NCI-H748 (cell line): ENCODE data around the gene THPO.
A peak's percentile ranks its signal among the peaks of the same experiment; 100 is the strongest.

ENCODE experiments used
- DNase-seq: peaks from one replicate; lab custom pipeline; 2025; ENCODE audit not compliant: unreplicated experiment; lab: John Stamatoyannopoulos, UW

The THPO gene

DNA sequence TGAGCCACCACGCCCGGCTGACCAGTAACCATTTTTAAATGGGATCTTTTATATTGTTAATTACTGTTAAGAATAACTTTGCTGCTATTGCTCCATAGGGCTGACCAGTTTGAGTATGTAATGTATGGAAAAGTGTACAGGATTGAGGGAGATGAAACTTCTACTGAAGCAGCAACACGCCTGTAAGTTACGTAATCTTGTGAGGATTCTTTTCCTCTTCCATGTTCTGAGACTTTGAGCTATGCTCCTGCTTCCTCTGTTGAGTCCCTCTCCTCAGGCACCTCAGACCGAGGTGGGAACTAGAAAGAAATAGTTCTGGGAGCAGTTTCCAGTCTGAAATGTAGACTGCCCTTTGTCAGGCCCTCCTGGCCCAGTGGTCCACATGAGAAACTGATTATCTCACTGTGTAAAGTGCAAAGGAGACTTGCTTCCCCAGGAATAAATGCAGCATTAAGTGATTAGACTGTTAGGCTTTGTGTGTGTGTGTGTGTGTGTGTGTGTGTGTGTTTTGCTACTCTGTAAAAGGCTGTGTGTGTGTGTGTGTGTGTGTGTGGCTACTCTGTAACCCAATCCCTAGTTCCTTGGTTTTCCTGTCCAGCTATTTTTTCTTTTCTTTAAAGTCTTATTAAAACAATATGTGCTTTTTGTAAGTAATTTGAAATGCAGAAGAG, 11.3 kb downstream of the THPO start:
- DNase-seq: no peak

DNA sequence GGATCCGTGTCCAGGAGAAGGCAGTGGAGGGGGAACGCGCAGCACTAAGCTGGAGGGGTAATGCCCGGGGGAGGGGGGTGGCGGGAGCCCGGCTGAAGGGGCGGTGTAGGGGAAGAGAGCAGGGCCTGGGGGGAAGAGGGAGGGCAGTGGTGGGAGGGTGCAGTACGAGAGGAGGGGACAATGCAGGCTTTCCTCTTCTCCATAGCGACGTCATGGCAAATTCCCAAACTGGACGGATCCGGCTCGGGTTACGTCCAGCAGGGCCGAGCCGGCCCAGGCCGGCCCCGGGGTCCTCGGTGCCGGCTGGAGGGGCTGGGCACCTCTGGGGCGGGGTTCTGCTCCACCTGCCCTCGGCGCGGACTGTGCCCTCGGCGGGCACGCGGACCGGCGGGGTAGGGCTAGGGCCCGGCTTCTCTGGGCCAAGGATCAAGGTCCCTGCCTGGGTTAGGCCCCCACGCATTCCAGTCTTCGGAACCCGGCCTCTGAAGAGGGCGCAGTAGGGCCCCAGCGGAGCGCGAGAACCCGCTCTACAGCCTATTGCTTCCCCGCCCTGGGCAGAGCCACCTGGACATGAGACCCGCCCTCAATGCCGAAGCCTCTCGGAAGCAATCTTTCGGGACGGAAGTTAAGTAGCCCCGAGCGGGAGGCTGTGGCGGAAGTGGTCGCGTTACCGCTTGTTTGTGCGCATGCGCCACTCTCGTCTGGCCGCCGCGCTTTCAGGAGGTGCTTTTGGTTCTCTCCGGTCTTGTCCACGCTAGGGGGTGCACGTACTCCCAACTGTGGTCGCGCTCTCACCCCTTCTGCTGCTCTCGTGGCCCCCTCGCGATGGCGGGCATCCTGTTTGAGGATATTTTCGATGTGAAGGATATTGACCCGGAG, 15.1 kb downstream of the THPO start:
- DNase-seq: peak; percentile 97

DNA sequence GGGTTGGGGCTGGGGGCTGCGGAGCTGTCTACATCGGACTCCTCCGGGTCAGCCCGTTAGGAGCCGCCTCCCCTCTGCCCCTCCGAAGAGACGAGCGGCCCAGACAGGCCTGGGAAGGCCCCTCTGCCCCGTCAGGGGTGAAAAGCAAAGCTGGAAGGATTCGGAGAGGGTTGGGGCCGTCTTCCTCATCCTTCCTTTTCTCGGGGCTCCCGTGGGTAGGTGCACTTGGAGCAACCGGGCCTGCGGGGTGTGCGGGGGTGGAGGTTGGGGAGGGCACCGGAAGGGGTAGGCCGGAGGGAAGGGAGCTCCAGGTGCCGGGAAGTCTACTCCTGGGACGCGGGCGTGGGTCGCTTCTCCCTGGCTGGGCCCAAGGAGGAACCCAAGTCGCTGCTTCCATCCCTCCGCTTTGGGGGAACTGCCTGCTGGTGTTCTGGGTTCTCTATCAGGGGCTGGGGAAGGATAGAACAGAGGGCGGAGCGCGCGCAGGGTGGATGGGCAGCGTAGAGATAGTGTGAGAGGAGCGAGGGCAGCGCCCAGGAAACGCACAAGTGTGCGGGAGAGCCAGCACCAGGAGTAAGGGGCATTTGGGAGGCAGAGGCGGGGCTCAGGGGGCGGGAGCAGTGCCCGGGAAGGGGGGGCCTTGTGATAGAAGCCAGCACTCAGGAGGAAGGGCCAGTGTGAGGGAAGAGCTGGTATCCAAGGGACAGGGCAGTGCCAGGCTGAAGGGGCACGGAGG, 15.9 kb downstream of the THPO start:
- DNase-seq: peak; percentile 74

DNA sequence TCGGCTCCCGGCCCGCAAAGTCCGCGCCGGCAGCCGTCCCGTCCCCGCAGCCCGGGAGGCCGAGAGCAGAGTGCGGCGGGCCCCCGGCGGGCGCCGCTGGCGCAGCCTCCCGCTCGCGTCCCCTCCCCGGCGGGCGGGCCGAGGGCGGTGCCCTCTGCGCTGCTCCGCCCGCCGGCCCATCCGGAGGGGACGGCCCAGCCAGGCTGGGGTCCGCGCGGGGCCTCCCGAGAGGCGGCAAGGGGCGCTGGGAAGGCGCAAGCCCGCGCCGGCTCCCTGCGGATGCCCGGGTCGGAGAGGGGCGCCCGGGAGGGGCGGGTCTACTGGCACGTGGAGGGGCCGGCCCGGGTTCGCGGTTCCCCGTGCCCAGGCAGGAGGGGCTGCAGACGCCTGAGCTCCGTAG, 16.5 kb downstream of the THPO start, which contains the start of the genes CLCN2 and POLR2H:
Gene CLCN2 (minus strand): TSS at position 74 of the 400 bp plus-strand sequence. CDS start 126 bp downstream, outside the sequence.
Gene POLR2H (plus strand): TSS at position 179 of the 400 bp plus-strand sequence. CDS start 1,783 bp downstream, outside the sequence.
- DNase-seq: peak; percentile 60

DNA sequence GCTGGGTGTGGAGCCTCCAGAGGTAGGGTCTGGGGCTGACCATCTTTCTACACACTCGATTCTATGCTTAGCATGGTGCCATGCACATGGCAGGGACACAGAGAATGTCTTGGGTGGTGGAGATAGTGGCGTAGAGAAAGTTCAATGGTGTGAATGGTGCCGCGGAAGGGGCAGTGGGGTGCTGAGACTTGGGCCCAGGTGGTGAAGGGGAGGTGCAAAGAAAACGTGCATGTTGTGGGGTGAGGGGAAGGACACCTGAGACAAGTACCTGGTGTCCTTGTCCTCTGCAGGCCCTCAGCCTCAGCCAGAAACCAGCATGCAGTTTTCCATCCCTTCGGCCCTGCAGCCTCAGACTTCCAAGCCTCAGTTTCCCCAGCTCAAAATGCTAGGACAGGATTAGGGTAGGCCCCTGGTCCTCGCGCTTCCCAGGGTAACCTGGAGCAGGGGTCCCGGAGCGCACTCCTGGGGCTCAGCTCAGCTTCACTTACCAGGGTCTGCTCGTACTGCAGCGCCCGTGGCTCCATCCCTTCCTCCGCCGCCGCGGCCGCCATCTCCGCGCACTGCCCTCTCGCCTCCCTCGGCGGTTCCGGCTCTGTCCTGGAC, 17.0 kb downstream of the THPO start:
- no peak for DNase-seq

DNA sequence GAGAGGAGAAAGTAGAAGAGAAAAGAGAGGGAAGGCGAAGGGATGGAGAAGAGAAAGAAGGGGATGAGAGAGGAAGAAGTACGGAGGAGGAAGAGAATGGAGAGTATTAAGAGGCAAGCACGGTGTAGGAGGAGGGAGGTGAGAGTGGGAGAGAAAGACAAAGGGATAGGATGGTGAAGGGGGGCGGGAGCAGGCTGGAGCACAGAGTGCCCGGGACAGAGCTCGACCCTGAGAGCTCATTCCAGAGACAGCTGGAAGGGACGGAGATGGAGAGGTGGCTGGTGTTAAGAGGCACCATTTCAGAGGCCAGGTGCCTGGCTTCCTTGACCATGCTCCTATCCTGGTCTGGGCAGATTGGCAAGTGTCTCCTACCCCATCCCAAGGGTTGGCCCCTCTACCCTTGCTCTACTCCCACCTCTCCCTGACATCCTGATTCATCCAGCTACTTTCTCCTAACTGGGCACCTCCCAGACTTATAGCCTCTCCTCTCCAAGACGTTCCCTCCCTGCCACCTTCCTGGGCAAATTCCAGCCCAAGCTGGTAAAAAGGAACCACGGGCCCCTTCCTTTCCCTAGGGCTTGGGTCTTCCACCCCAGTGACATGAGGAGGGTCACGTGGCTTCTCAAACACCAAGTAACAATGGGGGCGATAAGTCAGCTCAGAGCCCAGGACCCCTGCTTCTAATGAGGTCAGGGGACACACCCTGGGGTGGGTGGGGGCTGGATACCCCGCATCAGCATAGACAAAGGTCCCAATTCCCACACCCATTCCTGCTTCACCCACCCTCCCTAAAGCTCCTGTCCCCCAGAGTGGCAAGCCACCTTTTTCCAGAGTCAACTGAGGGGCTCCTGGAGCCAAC, 17.7 kb downstream of the THPO start:
- no peak for DNase-seq

DNA sequence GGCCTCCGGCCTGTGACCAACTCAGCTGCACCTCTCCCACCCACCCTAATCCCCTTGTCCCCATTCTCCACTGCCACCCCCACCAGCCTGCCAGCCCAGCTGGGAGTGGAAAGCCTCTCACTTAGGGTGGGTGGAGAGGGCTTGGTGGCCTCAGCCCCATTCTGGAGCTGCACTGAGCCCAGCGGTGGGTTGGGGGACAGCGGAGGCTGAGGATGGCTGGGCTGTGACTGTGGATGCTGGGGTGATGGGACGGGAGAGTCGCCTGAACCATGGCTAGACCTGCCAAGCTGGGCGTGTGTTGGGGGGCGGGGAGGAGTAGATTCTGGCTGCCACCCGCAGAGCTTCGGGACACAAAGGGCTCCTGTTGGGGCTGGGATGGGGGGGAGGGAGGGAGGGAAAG, 18.4 kb downstream of the THPO start:
- DNase-seq: no peak

DNA sequence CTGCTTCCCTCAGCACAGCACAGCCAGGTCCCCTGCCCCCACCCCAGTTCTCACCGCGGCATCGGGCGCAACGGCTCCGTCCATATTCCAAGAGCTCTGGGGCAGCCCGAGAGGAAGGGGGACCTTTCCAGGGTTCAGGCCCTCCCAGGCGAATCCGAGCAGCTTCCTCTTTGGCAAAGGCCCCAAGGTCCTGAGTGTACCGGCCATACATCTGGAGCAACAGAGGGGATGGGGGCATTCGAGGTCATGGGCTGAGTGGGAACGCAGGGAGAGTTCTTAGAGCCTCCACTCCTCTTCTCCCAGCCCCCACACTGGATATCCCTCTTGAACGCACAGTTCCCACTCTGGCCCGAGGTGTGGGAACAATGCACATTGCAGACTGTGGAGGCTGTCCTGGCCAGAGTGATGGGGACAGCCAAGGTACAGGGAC, 19.1 kb downstream of the THPO start:
- DNase-seq: no peak

DNA sequence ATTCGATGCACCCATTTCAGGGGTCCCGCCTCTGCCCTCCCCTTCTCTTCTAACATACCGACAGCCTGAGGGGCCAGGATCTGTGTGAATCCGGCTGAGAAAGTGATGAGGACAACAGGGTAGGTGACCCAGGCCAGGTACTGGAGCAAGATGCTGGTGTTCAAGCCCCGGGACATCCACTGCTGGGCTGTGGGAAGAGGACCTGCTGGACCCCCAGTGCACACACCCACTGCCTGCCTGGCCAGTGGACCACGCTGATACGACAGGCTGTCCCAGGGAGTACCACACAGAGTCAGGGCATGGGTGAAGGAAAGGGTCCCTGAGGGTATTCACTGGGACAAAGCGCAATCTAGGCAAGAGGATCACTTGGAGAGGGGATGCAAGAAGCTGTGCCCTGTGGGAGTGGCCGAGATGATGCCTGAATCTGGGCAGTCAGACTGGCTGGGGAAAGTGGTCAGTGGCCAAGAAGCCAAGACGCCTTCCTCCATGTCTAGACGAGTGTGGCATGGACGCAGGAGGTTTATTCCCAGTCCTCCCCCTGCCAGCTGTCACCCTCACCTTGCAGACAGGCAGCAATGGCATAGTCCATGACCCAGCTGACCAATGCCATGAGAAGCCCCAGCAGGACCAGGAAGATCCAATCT, 19.8 kb downstream of the THPO start:
- no peak for DNase-seq

DNA sequence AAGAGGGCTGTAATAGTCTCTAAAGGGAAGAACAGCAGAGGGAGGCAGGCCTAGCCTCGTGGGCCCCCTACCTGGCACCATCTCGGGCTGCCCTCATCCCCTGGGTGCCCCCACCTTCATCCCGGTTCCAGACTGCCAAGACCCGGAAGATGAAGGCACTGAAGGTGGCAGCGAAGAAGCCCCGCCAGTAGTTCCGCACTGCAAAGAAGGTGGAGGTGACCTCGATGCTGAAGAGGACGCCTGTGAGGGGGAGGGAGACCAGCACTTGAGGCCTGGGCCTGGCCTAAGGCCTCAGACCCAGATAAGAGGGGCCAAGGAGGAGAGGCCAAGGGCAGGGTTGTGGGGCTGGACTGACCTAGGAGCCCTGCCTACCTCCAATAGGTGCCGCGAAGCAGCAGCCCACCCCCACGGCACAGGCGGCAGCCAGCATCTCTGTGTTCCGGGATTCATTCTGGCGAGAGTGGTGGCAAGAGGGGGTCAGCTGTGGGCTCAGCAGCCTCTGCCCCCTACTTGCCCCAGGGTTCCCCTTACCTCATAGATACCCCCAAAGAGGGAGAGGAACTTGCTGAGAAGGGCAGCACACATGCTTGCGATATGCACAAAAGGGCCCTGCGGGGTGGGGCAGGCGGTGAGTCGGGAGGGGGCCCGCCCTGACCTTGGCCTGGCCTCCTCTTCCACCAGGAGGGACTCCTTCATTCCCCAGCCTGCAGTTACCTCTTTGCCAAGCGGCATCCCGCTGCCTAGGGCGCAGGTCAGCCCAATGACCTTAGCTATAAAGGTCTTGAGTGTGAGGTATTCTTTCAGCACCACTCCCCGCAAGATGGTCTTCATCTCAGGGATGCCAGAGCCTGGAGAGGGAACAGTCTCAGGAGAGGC, 20.5 kb downstream of the THPO start:
- no peak for DNase-seq

DNA sequence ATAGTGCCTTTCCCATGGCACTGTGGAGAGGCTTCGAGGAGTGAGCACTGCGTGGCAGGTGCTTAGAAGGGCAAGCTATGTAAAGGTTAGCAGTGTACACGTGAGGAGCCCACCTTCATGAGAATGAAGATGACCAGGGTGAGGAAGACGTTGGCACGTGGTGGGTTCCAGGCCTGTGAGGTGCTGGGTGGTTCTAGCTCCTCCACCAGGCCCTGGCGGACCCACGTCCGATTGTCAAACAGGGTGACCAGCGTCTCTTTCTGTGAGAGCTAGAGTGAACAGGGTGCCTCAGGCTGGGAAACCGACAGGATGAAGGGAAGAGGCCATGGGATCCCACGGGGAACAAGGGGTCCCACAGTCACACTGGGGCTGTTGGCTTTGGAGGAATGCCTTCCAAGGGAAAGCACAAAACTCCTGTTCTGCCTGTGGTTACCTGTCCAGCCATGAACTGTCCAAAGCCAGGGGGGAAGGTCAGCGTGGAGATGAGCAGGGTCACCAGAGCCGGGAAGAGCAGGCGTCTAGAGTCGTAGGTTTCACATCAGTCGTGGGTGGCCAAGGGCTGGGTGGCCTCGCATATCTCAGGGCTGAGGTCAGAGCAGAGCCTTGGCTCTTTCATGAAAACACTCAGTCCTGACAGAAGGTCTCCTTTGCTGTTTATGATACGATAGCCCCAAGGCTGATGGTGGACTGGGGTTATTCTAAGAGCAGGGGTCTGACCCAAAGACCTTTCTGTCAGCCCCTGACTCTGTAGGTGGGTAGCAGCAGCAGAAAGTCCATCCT, 22.6 kb downstream of the THPO start:
- no peak for DNase-seq

DNA sequence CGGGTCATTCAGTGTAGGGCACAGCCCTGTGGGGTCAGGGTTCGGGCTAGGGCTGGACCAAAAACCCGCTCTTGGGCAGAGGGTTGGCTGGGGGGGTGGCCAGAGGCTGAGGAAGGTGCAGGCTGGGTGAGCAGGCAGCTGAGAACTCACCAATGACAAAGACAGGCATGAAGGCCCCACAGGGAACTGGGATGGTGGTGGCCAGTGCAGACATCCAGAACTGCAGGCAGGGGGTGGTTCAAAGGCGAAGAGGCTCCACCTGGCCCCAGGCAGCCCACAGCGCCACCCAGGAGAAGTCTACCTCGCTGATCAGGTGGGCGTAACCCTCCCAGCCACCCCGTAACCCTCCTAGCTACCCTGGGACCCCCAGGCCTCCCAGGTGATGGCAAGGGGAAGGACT, 23.3 kb downstream of the THPO start:
- DNase-seq: no peak

DNA sequence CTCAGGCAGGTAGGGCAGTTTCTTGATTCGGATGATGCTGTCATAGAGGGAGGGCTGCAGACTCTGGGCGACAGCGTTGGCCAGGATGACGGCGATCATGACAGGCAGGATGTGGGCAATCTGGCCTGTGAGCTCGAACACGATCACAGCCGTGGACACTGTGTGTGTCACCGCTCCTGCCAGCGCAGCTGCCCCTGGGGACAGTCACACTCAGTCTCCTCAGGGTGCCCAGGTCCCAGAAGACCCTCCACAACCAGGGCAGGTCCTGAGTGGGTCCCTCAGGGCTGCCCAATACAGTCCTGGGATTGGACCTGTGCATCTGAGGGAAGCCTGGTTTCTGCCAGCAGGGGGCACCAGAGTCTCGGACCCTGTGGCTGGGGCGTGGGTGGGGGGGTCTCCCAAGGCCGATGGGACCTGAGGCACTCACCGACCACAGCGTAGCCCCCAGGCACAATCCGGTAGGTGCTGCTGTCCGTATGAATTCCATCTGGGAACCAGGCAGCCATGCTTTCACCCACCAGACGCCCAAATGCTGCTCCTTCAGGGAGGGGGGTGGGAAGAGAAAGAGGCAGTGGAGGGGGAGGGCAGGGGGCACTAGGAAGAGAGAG, 23.8 kb downstream of the THPO start:
- peak; percentile 4 for DNase-seq

DNA sequence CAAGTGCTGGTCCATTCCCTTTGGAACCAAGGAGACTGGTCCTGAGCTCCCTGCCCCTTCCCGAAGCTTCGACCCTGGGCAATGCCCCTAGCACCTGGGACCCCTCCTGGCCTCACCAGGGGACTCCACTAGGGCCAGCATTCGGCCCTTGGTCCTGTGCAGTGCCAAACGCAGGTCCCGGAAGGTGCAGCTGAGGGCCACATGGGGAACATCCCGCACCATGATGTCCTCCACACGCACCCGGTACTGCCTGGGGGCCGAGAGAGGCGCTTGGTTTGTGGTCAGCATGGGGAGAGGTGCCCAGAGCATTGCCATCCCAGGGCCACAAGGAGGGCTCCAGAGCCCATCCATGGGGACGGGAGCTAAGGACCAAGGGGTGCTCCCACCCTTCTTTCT, 24.5 kb downstream of the THPO start:
- DNase-seq: no peak

DNA sequence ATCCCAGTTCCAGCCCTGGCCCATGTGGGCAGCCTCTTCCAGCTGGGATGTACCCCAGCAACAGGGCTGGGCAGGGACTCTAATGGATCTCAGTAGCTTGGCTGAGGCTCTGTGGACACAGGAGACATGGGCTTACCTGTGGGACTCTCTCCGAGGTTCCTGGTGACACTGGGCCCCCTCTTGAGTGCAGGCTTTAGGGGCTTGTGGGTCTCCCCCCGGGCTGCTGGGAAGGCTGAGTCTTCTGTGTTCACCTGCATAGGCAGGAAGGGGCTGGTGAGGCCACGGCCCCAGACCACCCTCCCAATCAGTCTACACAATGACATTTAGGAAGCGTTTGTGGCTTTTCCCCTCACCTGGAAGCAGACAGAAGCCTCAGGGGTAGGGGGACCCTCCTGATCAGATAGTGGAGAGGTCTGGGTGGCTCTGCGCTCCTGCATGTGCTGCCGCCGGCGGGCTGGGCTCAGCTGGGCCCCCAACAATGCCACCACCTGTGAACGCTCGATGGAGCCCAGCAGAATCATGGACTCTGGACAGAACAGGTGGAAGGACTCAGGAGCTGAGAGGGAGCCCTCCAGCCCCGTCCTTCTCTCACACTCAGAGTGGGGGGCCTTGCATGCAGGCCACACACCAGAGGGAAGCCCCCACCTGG, 25.0 kb downstream of the THPO start:
- DNase-seq: no peak

DNA sequence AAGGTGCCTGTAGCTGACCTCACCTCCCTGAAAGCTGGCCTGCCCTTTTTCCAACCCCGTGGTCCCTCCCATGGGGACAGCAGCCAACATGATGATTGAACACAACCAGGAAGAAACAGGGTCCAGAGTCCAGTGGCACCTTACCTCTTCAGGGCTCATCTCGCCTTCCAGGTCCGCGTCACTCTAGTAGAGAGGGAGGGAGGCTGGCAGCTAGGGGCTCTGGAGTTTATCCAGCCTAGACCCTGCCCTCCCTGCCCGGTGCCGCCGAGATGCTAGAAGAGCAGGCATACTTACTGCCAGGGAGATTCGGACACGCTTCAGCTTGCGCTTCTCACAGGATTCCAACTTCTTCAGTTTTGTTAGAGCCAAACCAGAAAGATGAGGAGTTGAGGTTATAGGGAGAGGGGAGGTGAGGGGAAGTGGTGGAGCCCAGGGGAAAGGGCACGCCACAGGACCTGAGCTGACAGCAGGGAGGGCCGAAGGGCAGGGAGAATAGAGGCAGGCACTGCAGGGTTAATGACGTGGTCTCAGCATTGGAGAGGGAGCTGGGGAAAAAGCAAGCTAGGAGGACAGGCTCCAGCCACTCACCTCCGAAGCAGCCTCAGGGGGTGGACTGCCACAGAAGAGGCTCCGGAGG, 25.7 kb downstream of the THPO start:
- no peak for DNase-seq
